Stimulated activated CD8-positive, alpha-beta memory T cell treated with anti-CD3 and anti-CD28 coated beads, Interleukin-12 subunit alpha, Interleukin-12 subunit beta, amount 100 ng/mL, for 4 hours (primary cell): ENCODE results near the gene FFAR1.

Source experiments
- DNase-seq: peaks from one replicate; pipeline ENCODE4 v3.0.0-alpha.2; 2020; ENCODE audit warnings: low read depth

Gene FFAR1

GRCh38 chr19:35315883-35316282 is 31.8 kb upstream of the FFAR1 start:
- no peak for DNase-seq

- no peak for DNase-seq
Observed at GRCh38 chr19:35316560-35316959, 31.1 kb upstream of the FFAR1 start.

- no peak for DNase-seq
Observed at GRCh38 chr19:35317464-35318043, 30.1 kb upstream of the FFAR1 start.

- no peak for DNase-seq
Observed at GRCh38 chr19:35318679-35319448, 28.8 kb upstream of the FFAR1 start.

GRCh38 chr19:35320065-35320713 is 27.5 kb upstream of the FFAR1 start:
- DNase-seq, result no peak

- DNase-seq, result no peak
Observed at GRCh38 chr19:35321291-35321690, 26.4 kb upstream of the FFAR1 start.

GRCh38 chr19:35322014-35322413 is 25.7 kb upstream of the FFAR1 start:
- DNase-seq, result no peak

- no peak for DNase-seq
Observed at GRCh38 chr19:35327642-35328041, 20.1 kb upstream of the FFAR1 start.

- no peak for DNase-seq
Observed at GRCh38 chr19:35328851-35329285, 18.8 kb upstream of the FFAR1 start, which contains the start of gene CD22. Gene CD22, plus strand, starts transcription at chr19:35329187. Its CDS starts 2,854 bp downstream, at chr19:35332041.

GRCh38 chr19:35329323-35329722 is 18.4 kb upstream of the FFAR1 start:
- DNase-seq, result no peak

GRCh38 chr19:35330475-35330874 is 17.2 kb upstream of the FFAR1 start:
- no peak for DNase-seq

- DNase-seq, result no peak
Observed at GRCh38 chr19:35331551-35332214, 16.0 kb upstream of the FFAR1 start.

- DNase-seq, result no peak
Observed at GRCh38 chr19:35332817-35333216, 14.9 kb upstream of the FFAR1 start.

- no peak for DNase-seq
Observed at GRCh38 chr19:35334144-35334753, 13.5 kb upstream of the FFAR1 start.

- no peak for DNase-seq
Observed at GRCh38 chr19:35336166-35336955, 11.3 kb upstream of the FFAR1 start.

- DNase-seq, result no peak
Observed at GRCh38 chr19:35337097-35337983, 10.4 kb upstream of the FFAR1 start.

GRCh38 chr19:35337984-35338296 is 9.8 kb upstream of the FFAR1 start:
- DNase-seq, result no peak

GRCh38 chr19:35340431-35340830 is 7.3 kb upstream of the FFAR1 start:
- DNase-seq, result no peak

GRCh38 chr19:35341006-35341405 is 6.7 kb upstream of the FFAR1 start:
- DNase-seq, result no peak

- no peak for DNase-seq
Observed at GRCh38 chr19:35341565-35342225, 6.0 kb upstream of the FFAR1 start.
